Testis (tissue), 3 donors: Measurements from ENCODE around the gene ABCC3. TPM values are rescaled to one million over a fixed set of nuclear protein-coding genes. Genes with fewer than 3 reads are reported as not detected.

Experiments used
- DNase-seq: peaks from one replicate; pipeline ENCODE4 v3.0.0-alpha.2; 2019
- H3K27ac ChIP-seq, 2 donors: fragments of 200-600 bp; sonication (generic); one replicate each; pipeline ENCODE4 v1.5.1; 2019
- H3K27me3 ChIP-seq: fragments of 200-600 bp; sonication (generic); one replicate; pipeline ENCODE4 v1.5.1; 2019
- H3K36me3 ChIP-seq: fragments of 200-600 bp; sonication (generic); one replicate; pipeline ENCODE4 v1.5.1; 2017; ENCODE audit warnings: low read depth; ENCODE audit errors: missing control alignments
- H3K4me1 ChIP-seq: fragments of 200-600 bp; sonication (generic); one replicate; pipeline ENCODE4 v1.5.1; 2019
- H3K4me3 ChIP-seq, 2 donors: fragments of 200-600 bp; sonication (generic); one replicate each; pipeline ENCODE4 v1.5.1; 2017 to 2019
- H3K9me3 ChIP-seq: fragments of 200-600 bp; sonication (generic); one replicate; pipeline ENCODE4 v1.5.1; 2017
- CTCF ChIP-seq, 3 experiments: fragments of 450-650 bp in 2 of 3; fragments of 200-600 bp in 1 of 3; sonication (generic) in 1 of 3; IDR thresholded peaks; one replicate each; pipeline ENCODE4 v1.5.1; 2016 to 2019; ENCODE audit warnings: antibody characterized with exemption in 3 of 3, mild to moderate bottlenecking in 2 of 3, moderate library complexity in 1 of 3
- POLR2A ChIP-seq: fragments of 450-650 bp; IDR thresholded peaks from one replicate; pipeline ENCODE4 v1.6.1; 2017; ENCODE audit warnings: antibody characterized with exemption, mild to moderate bottlenecking, moderate library complexity
- WGBS, 2 donors: methylation state at CpG; one replicate each; pipeline ENCODE4 v1.1.5; 2018; 5-methylcytosine and 5-hydroxymethylcytosine counted together
- intact Hi-C: fragments of 100-400 bp; cut with DNase I; formaldehyde crosslinking; loops from one replicate; pipeline ENCODE4 v1.15.1; 2023; ENCODE audit warnings: low total_unique reads
- polyA plus RNA-seq: library from polyadenylated mRNA; stranded (reverse); fragments of 350-450 nt; fragmentation: Illumina TruSeq; extraction: RNeasy Lipid Tissue Mini Kit (QIAGEN cat#74804); gene quantifications from one replicate; pipeline ENCODE4 v1.2.3, GENCODE V29; 2014; ENCODE audit warnings: low read depth, low replicate concordance; ENCODE audit not compliant: insufficient read depth
- total RNA-seq, 2 donors: library from RNA; depleted of rRNA; stranded (reverse); fragments of >200 nt; gene quantifications; one replicate each; pipeline ENCODE4 v1.2.3, GENCODE V29; 2016

ABCC3 gene
- total and polyA plus RNA-seq, 3 donors from 2014 or later = 10.0 to 15.4 (median 12.1) TPM

- DNase-seq = no peak
- no peaks in the 10 kb centered on the region for H3K36me3 ChIP-seq
- no peaks in the 10 kb centered on the region for H3K9me3 ChIP-seq
- no peak overlapping the region for H3K27ac ChIP-seq
- H3K4me1 ChIP-seq = peaks cover 18% of the 10 kb centered on the region
- H3K4me3 ChIP-seq = no peak overlapping the region
- WGBS, 2 donors = 87 to 96% methylated on average over 5 of the region's 5 CpGs
- intact Hi-C loops = loop anchor here (10.0 kb wide), 1 partner anchor 52 kb away; no protein-coding TSS in a partner anchor
- H3K27me3 ChIP-seq = no peaks in the 10 kb centered on the region
- TF ChIP-seq POLR2A (no peak), CTCF (IDR thresholded peaks at IDR 0.05) (no peak)
Measured at GRCh38 chr17:50632637-50633036, 2.0 kb upstream of the ABCC3 start.

GRCh38 chr17:50633683-50634082, 998 bp upstream of the ABCC3 start:
- no peak overlapping the region for H3K4me3 ChIP-seq
- H3K4me1 ChIP-seq = peaks cover 23% of the 10 kb centered on the region
- H3K36me3 ChIP-seq = no peaks in the 10 kb centered on the region
- intact Hi-C loops = loop anchor here (10.0 kb wide), 1 partner anchor 51 kb away; no protein-coding TSS in a partner anchor
- no peaks in the 10 kb centered on the region for H3K27me3 ChIP-seq
- 74 to 89% methylated on average over 9 of the region's 9 CpGs for WGBS, 2 donors
- no peak overlapping the region for H3K27ac ChIP-seq
- no peaks in the 10 kb centered on the region for H3K9me3 ChIP-seq
- TF ChIP-seq CTCF (IDR thresholded peaks at IDR 0.05) (no peak), POLR2A (no peak)
- no peak for DNase-seq

GRCh38 chr17:50634915-50635731, 442 bp downstream of the ABCC3 start:
- no peaks in the 10 kb centered on the region for H3K27me3 ChIP-seq
- no peak overlapping the region for H3K27ac ChIP-seq
- peak overlapping the region; percentile 39 to 59 for H3K4me3 ChIP-seq
- no peaks in the 10 kb centered on the region for H3K9me3 ChIP-seq
- no peak for DNase-seq
- no peak for TF ChIP-seq POLR2A
- TF ChIP-seq CTCF (IDR thresholded peaks at IDR 0.05) = no peak
- intact Hi-C loops = loop anchor here (10.0 kb wide), 1 partner anchor 50 kb away; no protein-coding TSS in a partner anchor
- no peaks in the 10 kb centered on the region for H3K36me3 ChIP-seq
- 10 to 71% methylated on average over 1 to 39 of the region's 52 CpGs for WGBS, 2 donors
- peaks cover 38% of the 10 kb centered on the region for H3K4me1 ChIP-seq

- DNase-seq = no peak
- Histone ChIP-seq H3K4me1 (peaks cover 43% of the 10 kb centered on the region), H3K27ac (no peak overlapping the region), H3K4me3 (no peak overlapping the region), H3K27me3 (no peaks in the 10 kb centered on the region), H3K36me3 (no peaks in the 10 kb centered on the region), H3K9me3 (no peaks in the 10 kb centered on the region)
- intact Hi-C loops = loop anchor here (10.0 kb wide), 1 partner anchor 49 kb away; no protein-coding TSS in a partner anchor
- TF ChIP-seq CTCF (IDR thresholded peaks at IDR 0.05) = no peak
- TF ChIP-seq POLR2A = no peak
- WGBS, 2 donors = 64 to 65% methylated on average over 3 of the region's 3 CpGs
Measured at GRCh38 chr17:50635732-50635981, 976 bp downstream of the ABCC3 start.
